Measurements from ENCODE around the gene VPS35L. TPM values are rescaled to one million over a fixed set of nuclear protein-coding genes. Genes with fewer than 3 reads are reported as not detected.
"Not testable (repeated sequence)": the region's sequence is repeated elsewhere in the genome, so short reads cannot be mapped to it uniquely, and the experiment has no call there.

Gene VPS35L
- polyA plus RNA-seq, 3 donors = 60.8 to 64.7 (median 63.9) TPM

- no peak for DNase-seq (ENCODE audit: low read depth in 3 of 3, low spot score in 2 of 3)
Observed at GRCh38 chr16:19645557-19645981, 90.1 kb downstream of the VPS35L start.

GRCh38 chr16:19649980-19650379, 94.5 kb downstream of the VPS35L start:
- no peak for DNase-seq (ENCODE audit: low read depth in 3 of 3, low spot score in 2 of 3)

DNA sequence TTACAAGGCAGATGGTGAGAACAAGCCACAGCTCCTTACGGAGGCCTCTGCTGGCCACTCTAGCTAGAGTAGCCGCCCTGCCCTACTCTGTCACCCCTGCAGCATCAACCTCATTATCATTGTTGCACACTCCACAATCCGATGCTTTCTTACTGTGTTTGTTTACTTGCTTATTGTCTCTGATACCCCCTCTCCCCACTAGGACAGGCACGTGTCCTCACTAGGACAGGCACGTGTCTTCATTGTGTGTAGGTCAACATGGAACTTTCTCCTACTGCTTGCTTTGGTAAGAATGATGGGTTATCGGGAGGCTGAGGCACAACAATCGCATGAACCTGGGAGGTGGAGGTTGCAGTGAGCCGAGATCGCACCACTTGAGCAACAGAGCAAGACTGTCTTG, 98.6 kb downstream of the VPS35L start:
- DNase-seq (ENCODE audit: low read depth in 3 of 3, low spot score in 2 of 3) = no peak

- DNase-seq (ENCODE audit: low read depth in 3 of 3, low spot score in 2 of 3) = no peak
Observed at GRCh38 chr16:19655242-19655777, 99.8 kb downstream of the VPS35L start.

- DNase-seq (ENCODE audit: low read depth in 3 of 3, low spot score in 2 of 3) = no peak
Observed at GRCh38 chr16:19657831-19658230, 102.3 kb downstream of the VPS35L start.

- DNase-seq (ENCODE audit: low read depth in 3 of 3, low spot score in 2 of 3) = no peak
Observed at GRCh38 chr16:19659554-19659953, 104.1 kb downstream of the VPS35L start.

- no peak for DNase-seq (ENCODE audit: low read depth in 3 of 3, low spot score in 2 of 3)
Observed at GRCh38 chr16:19660432-19660831, 104.9 kb downstream of the VPS35L start.

DNA sequence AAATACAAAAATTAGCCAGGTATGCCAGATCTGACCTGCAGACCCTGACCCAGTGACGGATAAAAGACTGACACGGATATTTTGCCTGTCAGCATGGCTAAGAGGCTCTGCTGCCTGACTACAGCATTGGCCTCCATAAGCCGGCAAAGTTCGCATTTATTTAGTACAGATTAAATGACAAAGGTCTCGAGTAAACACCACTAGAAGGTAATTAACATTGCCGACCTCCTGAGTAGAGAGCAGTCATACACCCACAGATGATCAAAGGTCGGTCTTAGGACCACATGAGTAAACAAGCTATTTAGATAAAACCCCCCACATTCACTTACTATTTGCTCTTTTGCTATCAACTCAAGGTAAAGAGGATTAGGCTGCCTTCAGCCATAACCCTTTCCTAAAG, 106.8 kb downstream of the VPS35L start:
- DNase-seq (ENCODE audit: low read depth in 3 of 3, low spot score in 2 of 3) = no peak

GRCh38 chr16:19664166-19664565, 108.7 kb downstream of the VPS35L start:
- no peak for DNase-seq (ENCODE audit: low read depth in 3 of 3, low spot score in 2 of 3)

- DNase-seq (ENCODE audit: low read depth in 3 of 3, low spot score in 2 of 3) = not testable (repeated sequence)
Observed at GRCh38 chr16:19665313-19665712, 109.8 kb downstream of the VPS35L start.

DNA sequence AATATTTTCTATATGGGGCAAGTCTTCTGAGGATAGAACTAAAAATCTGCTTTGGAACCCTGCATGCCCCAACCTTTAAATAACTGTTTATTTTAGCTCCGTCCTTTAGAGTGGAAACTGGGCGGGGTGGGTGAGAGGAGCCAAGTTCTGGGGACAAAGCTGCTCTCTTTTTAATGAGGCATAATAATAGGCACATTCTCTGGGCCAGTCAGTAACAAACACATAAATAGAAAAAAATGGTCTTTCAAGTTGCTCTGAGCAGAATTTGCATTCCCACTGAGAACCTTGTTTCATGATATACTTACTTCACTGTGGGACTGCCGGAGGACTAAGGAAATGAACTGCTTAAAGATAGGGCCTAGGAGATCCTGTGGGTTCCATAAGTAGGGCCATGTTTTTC, 111.0 kb downstream of the VPS35L start:
- DNase-seq (ENCODE audit: low read depth in 3 of 3, low spot score in 2 of 3) = no peak

GRCh38 chr16:19672378-19672777, 116.9 kb downstream of the VPS35L start:
- no peak for DNase-seq (ENCODE audit: low read depth in 3 of 3, low spot score in 2 of 3)

DNA sequence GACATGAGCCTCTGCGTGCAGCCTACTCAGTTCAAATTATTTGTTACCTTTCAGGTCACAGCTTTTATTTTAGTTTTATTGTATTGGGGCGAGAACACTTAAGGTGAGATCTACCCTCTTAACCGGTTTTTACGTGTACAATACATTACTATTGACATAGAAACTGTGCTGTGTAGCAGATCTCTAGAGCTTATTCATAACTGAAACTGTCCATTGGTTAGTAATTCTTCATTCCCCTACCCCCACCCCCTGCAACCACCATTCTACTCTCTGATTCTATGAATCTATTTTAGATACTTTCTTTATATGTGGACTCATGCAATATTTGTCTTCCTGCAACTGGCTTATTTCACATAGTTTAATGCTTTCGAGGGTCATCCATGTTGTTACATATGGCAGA, 119.0 kb downstream of the VPS35L start:
- no peak for DNase-seq (ENCODE audit: low read depth in 3 of 3, low spot score in 2 of 3)

- DNase-seq (ENCODE audit: low read depth in 3 of 3, low spot score in 2 of 3) = no peak
Observed at GRCh38 chr16:19677402-19677801, 121.9 kb downstream of the VPS35L start.

DNA sequence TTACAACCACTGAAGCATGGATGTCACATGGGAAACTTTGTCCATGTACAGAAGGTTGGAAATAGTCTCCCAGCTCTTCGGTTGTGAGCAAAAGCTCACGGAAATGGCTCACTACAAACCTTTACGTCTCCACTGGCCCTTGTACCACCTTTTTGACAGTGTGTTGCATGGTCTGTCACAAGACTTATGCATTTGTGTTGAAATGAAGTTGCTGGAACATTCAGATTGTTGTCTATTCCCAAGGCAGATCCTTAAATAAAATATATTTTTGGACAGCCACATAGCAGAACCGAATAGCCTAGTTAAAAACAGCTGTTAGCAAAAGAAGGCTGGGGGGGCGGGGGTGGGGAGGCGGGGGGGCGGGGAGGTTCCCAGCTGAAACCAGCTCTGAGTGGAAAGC, 123.3 kb downstream of the VPS35L start:
- DNase-seq (ENCODE audit: low read depth in 3 of 3, low spot score in 2 of 3) = no peak

- not testable (repeated sequence) for DNase-seq (ENCODE audit: low read depth in 3 of 3, low spot score in 2 of 3)
Observed at GRCh38 chr16:19679281-19679680, 123.8 kb downstream of the VPS35L start.

DNA sequence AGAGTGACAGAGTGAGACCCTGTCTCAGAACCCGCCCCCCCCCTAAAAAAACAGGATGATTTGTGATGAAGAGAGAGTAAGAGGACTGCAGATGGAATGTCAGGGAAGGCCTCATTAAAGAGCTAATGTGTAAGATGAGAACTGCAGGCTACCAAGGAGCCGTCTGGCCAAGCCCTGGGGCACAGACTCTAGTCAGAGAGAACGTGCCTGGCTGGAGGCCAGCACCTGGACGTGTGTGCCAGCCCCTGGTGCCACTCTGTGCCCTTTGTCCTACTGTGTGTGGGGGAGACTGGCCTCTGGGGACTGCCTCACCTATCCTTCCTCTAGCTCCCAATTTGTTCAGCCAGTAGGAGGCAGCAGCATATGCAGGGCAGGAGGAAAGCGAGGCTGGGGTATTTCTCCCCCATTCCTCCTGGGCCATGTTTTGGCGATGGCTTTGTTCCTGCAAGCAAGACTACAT, 125.4 kb downstream of the VPS35L start:
- peak in 1 of 3 donors; percentile 7 for DNase-seq (ENCODE audit: low read depth in 3 of 3, low spot score in 2 of 3)

GRCh38 chr16:19681637-19682036, 126.1 kb downstream of the VPS35L start:
- no peak for DNase-seq (ENCODE audit: low read depth in 3 of 3, low spot score in 2 of 3)

GRCh38 chr16:19683453-19684236, 128.1 kb downstream of the VPS35L start:
- no peak for DNase-seq (ENCODE audit: low read depth in 3 of 3, low spot score in 2 of 3)

- DNase-seq (ENCODE audit: low read depth in 3 of 3, low spot score in 2 of 3) = no peak
Observed at GRCh38 chr16:19685176-19685575, 129.7 kb downstream of the VPS35L start.

- no peak for DNase-seq (ENCODE audit: low read depth in 3 of 3, low spot score in 2 of 3)
Observed at GRCh38 chr16:19687279-19687678, 131.8 kb downstream of the VPS35L start.

GRCh38 chr16:19688396-19689024, 133.0 kb downstream of the VPS35L start:
- no peak for DNase-seq (ENCODE audit: low read depth in 3 of 3, low spot score in 2 of 3)

All from right renal cortex interstitium (tissue), 3 donors.